ENCODE results near the gene PREX1.

DNA sequence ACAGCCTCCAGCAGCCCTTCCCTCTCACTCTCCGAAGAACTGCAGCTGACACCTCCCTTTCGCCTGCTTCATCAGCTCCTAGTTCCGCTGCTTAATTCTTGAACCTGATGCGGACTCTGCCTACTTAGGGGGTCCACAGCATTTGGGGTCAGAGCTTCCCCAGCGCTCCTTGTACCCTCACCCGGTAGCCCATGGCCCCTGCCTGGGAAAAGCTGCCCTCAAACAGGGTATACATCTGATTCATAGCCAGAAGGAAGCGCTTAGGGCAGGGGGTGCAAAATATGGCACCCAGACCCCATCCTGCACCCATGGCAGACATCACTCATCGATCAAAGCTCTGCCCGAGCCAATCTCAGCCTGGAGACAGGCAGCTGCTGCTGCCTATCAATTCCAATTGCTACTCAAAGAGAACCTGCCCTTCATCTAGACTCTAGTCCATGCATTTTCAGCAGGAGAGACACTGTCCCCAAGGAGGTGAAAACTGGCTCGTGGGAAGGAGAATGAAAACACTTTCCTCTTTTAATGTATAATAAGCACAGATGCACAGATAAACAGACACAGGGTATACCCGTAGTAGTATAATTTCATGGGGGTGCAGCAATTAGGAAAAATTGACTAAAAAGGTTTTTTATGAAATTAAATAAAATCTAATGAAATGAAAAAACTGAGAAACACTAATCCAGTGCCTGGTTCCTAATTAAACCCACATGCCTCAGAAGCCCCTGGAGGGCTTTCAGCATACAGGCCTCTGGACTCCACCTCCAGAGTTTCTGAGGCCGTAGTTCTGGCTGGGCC lies 194.8 kb downstream of the PREX1 start:
- TF ChIP-seq, protein P1, sequence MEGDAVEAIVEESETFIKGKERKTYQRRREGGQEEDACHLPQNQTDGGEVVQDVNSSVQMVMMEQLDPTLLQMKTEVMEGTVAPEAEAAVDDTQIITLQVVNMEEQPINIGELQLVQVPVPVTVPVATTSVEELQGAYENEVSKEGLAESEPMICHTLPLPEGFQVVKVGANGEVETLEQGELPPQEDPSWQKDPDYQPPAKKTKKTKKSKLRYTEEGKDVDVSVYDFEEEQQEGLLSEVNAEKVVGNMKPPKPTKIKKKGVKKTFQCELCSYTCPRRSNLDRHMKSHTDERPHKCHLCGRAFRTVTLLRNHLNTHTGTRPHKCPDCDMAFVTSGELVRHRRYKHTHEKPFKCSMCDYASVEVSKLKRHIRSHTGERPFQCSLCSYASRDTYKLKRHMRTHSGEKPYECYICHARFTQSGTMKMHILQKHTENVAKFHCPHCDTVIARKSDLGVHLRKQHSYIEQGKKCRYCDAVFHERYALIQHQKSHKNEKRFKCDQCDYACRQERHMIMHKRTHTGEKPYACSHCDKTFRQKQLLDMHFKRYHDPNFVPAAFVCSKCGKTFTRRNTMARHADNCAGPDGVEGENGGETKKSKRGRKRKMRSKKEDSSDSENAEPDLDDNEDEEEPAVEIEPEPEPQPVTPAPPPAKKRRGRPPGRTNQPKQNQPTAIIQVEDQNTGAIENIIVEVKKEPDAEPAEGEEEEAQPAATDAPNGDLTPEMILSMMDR (IDR thresholded peaks at IDR 0.05), result no peak
- TF ChIP-seq POLR2A (IDR thresholded peaks at IDR 0.05), result no peak

Data from adrenal gland (tissue), 5 donors.